H9 (cell line): ENCODE measurements around the gene PLXNA1. TPM values are rescaled to one million over a fixed set of nuclear protein-coding genes. Genes with fewer than 3 reads are reported as not detected.
A peak's percentile ranks its signal among the peaks of the same experiment; 100 is the strongest.

ENCODE experiments used
- DNase-seq: peaks from one replicate; pipeline ENCODE4 v3.0.0-alpha.2; 2017
- H2AFZ ChIP-seq: one replicate; pipeline ENCODE4 v1.6.1; 2013; ENCODE audit warnings: mild to moderate bottlenecking, low read length, control low read depth, moderate library complexity
- H2AK5ac ChIP-seq: 2 replicates; pipeline ENCODE4 v1.6.1; 2013; ENCODE audit warnings: low read length, control low read depth, mixed read lengths; ENCODE audit not compliant: insufficient read length
- H2BK120ac ChIP-seq: one replicate; pipeline ENCODE4 v1.6.1; 2013; ENCODE audit warnings: low read depth, mild to moderate bottlenecking, low read length, control low read depth, inconsistent platforms; ENCODE audit not compliant: poor library complexity, severe bottlenecking
- H2BK12ac ChIP-seq: 2 replicates; pipeline ENCODE4 v1.6.1; 2013; ENCODE audit warnings: low read length, control low read depth, mixed read lengths, low read depth; ENCODE audit not compliant: insufficient read length
- H2BK15ac ChIP-seq: 2 replicates; pipeline ENCODE4 v1.6.1; 2013; ENCODE audit warnings: low read depth, low read length, control low read depth
- H2BK20ac ChIP-seq: one replicate; pipeline ENCODE4 v1.6.1; 2013; ENCODE audit warnings: low read depth, mild to moderate bottlenecking, low read length, control low read depth, inconsistent platforms; ENCODE audit not compliant: poor library complexity, severe bottlenecking
- H2BK5ac ChIP-seq: 2 replicates; pipeline ENCODE4 v1.6.1; 2013; ENCODE audit warnings: low read length, control low read depth, mixed read lengths; ENCODE audit not compliant: insufficient read length
- H3K14ac ChIP-seq: 2 replicates; pipeline ENCODE4 v1.6.1; 2013; ENCODE audit warnings: low read length, control low read depth; ENCODE audit not compliant: insufficient read depth
- H3K18ac ChIP-seq: 2 replicates; pipeline ENCODE4 v1.6.1; 2013; ENCODE audit warnings: low read depth, mild to moderate bottlenecking, mixed read lengths, low read length, control low read depth; ENCODE audit not compliant: insufficient read length
- H3K23ac ChIP-seq: 2 replicates; pipeline ENCODE4 v1.6.1; 2013; ENCODE audit warnings: low read length, control low read depth, mixed read lengths, low read depth; ENCODE audit not compliant: insufficient read length
- H3K23me2 ChIP-seq: 2 replicates; pipeline ENCODE4 v1.6.1; 2013; ENCODE audit warnings: low read depth, mild to moderate bottlenecking, mixed read lengths, low read length, control low read depth; ENCODE audit not compliant: insufficient read length, poor library complexity, severe bottlenecking
- H3K27ac ChIP-seq: 2 replicates; pipeline ENCODE4 v1.5.1; 2013; ENCODE audit warnings: low read length, control low read depth, mixed read lengths, low read depth; ENCODE audit not compliant: insufficient read length
- H3K27me3 ChIP-seq: 2 replicates; pipeline ENCODE4 v1.6.1; 2013; ENCODE audit warnings: low read length, control low read depth, inconsistent platforms; ENCODE audit not compliant: insufficient read depth
- H3K4ac ChIP-seq: 2 replicates; pipeline ENCODE4 v1.6.1; 2013; ENCODE audit warnings: low read depth, mild to moderate bottlenecking, control low read depth, inconsistent platforms, low read length, moderate library complexity
- H3K4me1 ChIP-seq: 2 replicates; pipeline ENCODE4 v1.6.1; 2013; ENCODE audit warnings: low read length, control low read depth, inconsistent platforms; ENCODE audit not compliant: insufficient read depth
- H3K4me2 ChIP-seq: 2 replicates; pipeline ENCODE4 v1.6.1; 2013; ENCODE audit warnings: low read length, control low read depth, mixed read lengths; ENCODE audit not compliant: insufficient read length, insufficient read depth
- H3K56ac ChIP-seq: 2 replicates; pipeline ENCODE4 v1.6.1; 2013; ENCODE audit warnings: low read depth, mild to moderate bottlenecking, mixed read lengths, low read length, control low read depth; ENCODE audit not compliant: insufficient read length
- H3K79me1 ChIP-seq: 2 replicates; pipeline ENCODE4 v1.6.1; 2013; ENCODE audit warnings: low read depth, mild to moderate bottlenecking, moderate library complexity, low read length, control low read depth, inconsistent platforms; ENCODE audit not compliant: insufficient read depth, poor library complexity, severe bottlenecking
- H3K79me2 ChIP-seq: 2 replicates; pipeline ENCODE4 v1.6.1; 2013; ENCODE audit warnings: low read length, control low read depth, inconsistent platforms; ENCODE audit not compliant: insufficient read depth
- H3K9ac ChIP-seq: 2 replicates; pipeline ENCODE4 v1.6.1; 2013; ENCODE audit warnings: low read length, control low read depth, mixed read lengths; ENCODE audit not compliant: insufficient read length; ENCODE audit errors: extremely low read depth
- H3K9me3 ChIP-seq: one replicate; pipeline ENCODE4 v1.6.1; 2013; ENCODE audit warnings: low read depth, low read length, inconsistent platforms; ENCODE audit not compliant: control insufficient read depth
- H3T11ph ChIP-seq: one replicate; pipeline ENCODE4 v1.6.1; 2013; ENCODE audit warnings: mild to moderate bottlenecking, low read length, control low read depth, inconsistent platforms
- H4K20me1 ChIP-seq: one replicate; pipeline ENCODE4 v1.6.1; 2013; ENCODE audit not compliant: control insufficient read depth, insufficient read length, insufficient read depth
- H4K5ac ChIP-seq: 2 replicates; pipeline ENCODE4 v1.6.1; 2013; ENCODE audit warnings: low read depth, mild to moderate bottlenecking, mixed read lengths, low read length, control low read depth; ENCODE audit not compliant: insufficient read length
- H4K8ac ChIP-seq: replicated peaks from 2 replicates; pipeline ENCODE4 v1.6.1; 2013; ENCODE audit warnings: low read length, control low read depth, mixed read lengths, low read depth; ENCODE audit not compliant: insufficient read length
- H4K91ac ChIP-seq: 2 replicates; pipeline ENCODE4 v1.6.1; 2013; ENCODE audit warnings: low read depth, mild to moderate bottlenecking, moderate library complexity, mixed read lengths, low read length, control low read depth; ENCODE audit not compliant: insufficient read length
- H3K27ac Mint-ChIP-seq, 3 experiments: 2 replicates in 2 of 3; 3 replicates in 1 of 3; pipeline ENCODE4 v1.8.0; 2020 to 2021; ENCODE audit warnings: mixed read lengths in 3 of 3, mild to moderate bottlenecking in 1 of 3, moderate library complexity in 1 of 3
- H3K27me3 Mint-ChIP-seq: 2 replicates; pipeline ENCODE4 v1.8.0; 2021; ENCODE audit warnings: low read depth, mild to moderate bottlenecking, moderate library complexity, mixed read lengths
- H3K36me3 Mint-ChIP-seq, 3 experiments: 2 replicates in 2 of 3; 3 replicates in 1 of 3; pipeline ENCODE4 v1.8.0; 2020 to 2021; ENCODE audit warnings: low read depth in 3 of 3, mixed read lengths in 3 of 3; ENCODE audit not compliant: insufficient read depth in 1 of 3
- H3K4me1 Mint-ChIP-seq, 2 experiments: 2 replicates each; pipeline ENCODE4 v1.8.0; 2020; ENCODE audit warnings: mixed read lengths in 2 of 2
- H3K4me3 Mint-ChIP-seq, 2 experiments: 2 replicates in 1 of 2; 3 replicates in 1 of 2; pipeline ENCODE4 v1.8.0; 2020 to 2021; ENCODE audit warnings: mild to moderate bottlenecking in 2 of 2, mixed read lengths in 2 of 2, moderate library complexity in 1 of 2
- H3K9me3 Mint-ChIP-seq, 2 experiments: 2 replicates in 1 of 2; 3 replicates in 1 of 2; pipeline ENCODE4 v1.8.0; 2020; ENCODE audit warnings: mild to moderate bottlenecking in 2 of 2, mixed read lengths in 2 of 2, moderate library complexity in 1 of 2
- CTCF ChIP-seq: fragments of 200-600 bp; sonication (generic); conservative IDR thresholded peaks from 3 replicates; pipeline ENCODE4 v1.8.0; 2021; ENCODE audit warnings: antibody characterized with exemption, mild to moderate bottlenecking
- WGBS: extraction: QIAGEN DNeasy Blood & Tissue Kit; methylation state at CpG from one replicate; pipeline ENCODE4 v1.1.7; 2013; ENCODE audit warnings: missing lambda C conversion rate, low lambda C conversion rate, mixed read lengths; ENCODE audit not compliant: insufficient read length; ENCODE audit errors: extremely low coverage; 5-methylcytosine and 5-hydroxymethylcytosine counted together
- total RNA-seq: library from RNA; stranded (reverse); gene quantifications from 2 replicates; pipeline ENCODE4 v1.2.1, GENCODE V29; 2021

PLXNA1 gene
- total RNA-seq, 1 experiment from 2014 or later, result 42.1 TPM

DNA sequence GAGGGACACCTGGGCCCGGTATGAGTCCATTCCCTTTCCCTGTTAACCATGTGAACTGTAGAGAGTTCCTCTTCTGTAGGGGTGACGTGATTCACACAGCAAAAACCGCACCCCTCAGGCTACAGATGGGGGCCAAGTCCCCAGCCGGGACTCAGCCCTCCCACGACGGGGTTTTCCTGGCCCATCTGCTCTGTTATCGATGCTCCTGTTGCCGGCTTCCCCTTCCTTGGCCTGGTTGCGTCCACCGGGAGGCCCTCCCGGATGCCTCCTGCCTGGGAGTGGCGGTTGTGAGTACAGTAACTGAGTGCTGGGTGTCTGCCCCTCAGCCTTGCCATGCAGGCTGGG lies 817 bp upstream of the PLXNA1 start:
- no peak overlapping the region for H3K18ac ChIP-seq
- H3K79me2 ChIP-seq, result peaks cover 4% of the 10 kb centered on the region; the same call in 1 of the 2 replicates
- Mint-ChIP-seq H3K27me3 (peaks cover 24% of the 10 kb centered on the region), H3K27ac (no peak overlapping the region), H3K36me3 (no peaks in the 10 kb centered on the region; a peak in 1 of 7 replicates), H3K4me3 (peak overlapping the region; percentile 68 to 81), H3K9me3 (no peaks in the 10 kb centered on the region), H3K4me1 (peaks cover 9 to 31% of the 10 kb centered on the region in 2 experiments)
- H2BK20ac ChIP-seq, result no peak overlapping the region
- no peak for TF ChIP-seq CTCF
- WGBS, result no CpG with 5 or more reads among the region's 12 CpGs
- H4K5ac ChIP-seq, result no peak overlapping the region
- H3K56ac ChIP-seq, result no peak overlapping the region
- H3K4me1 ChIP-seq, result no peaks in the 10 kb centered on the region
- H2AK5ac ChIP-seq, result no peak overlapping the region
- H3K79me1 ChIP-seq, result no peaks in the 10 kb centered on the region
- H3K23me2 ChIP-seq, result no peaks in the 10 kb centered on the region
- no peak overlapping the region for H3K9ac ChIP-seq
- no peaks in the 10 kb centered on the region for H3K27me3 ChIP-seq
- no peak overlapping the region for H3K4ac ChIP-seq
- no peak overlapping the region for H2BK5ac ChIP-seq
- H3T11ph ChIP-seq, result no peak overlapping the region
- no peak overlapping the region for H4K8ac ChIP-seq
- peak overlapping the region; percentile 49 for H3K4me2 ChIP-seq
- H3K27ac ChIP-seq, result no peak overlapping the region
- no peaks in the 10 kb centered on the region for H4K20me1 ChIP-seq
- H4K91ac ChIP-seq, result no peak overlapping the region
- no peak overlapping the region for H3K14ac ChIP-seq
- no peak overlapping the region for H2BK120ac ChIP-seq
- no peak overlapping the region for H2BK12ac ChIP-seq
- DNase-seq, result peak; percentile 78
- H2BK15ac ChIP-seq, result no peak overlapping the region
- no peaks in the 10 kb centered on the region for H3K9me3 ChIP-seq
- H3K23ac ChIP-seq, result no peak overlapping the region
- H2AFZ ChIP-seq, result no peak overlapping the region
